BLaER1 treated with 17β-estradiol and CSF1 and Interleukin-3, amounts not matched to agents 10 nM and 100 nM (cell line): Measurements from ENCODE around the gene SMCO4.
A peak's percentile ranks its signal among the peaks of the same experiment; 100 is the strongest.

Source experiments
- H3K27ac ChIP-seq, 11 experiments: shearing (Covaris generic); formaldehyde crosslinking; 2 replicates each; pipeline ENCODE4 v1.8.1; 2022
- H3K27me3 ChIP-seq, 11 experiments: shearing (Covaris generic); formaldehyde crosslinking; 2 replicates each; pipeline ENCODE4 v1.8.1; 2022
- H3K36me3 ChIP-seq, 11 experiments: shearing (Covaris generic); formaldehyde crosslinking; 2 replicates each; pipeline ENCODE4 v1.8.1; 2022
- H3K4me1 ChIP-seq, 10 experiments: shearing (Covaris generic); formaldehyde crosslinking; 2 replicates each; pipeline ENCODE4 v1.8.1; 2022
- H3K4me2 ChIP-seq, 11 experiments: shearing (Covaris generic); formaldehyde crosslinking; 2 replicates each; pipeline ENCODE4 v1.8.1; 2022
- H3K4me3 ChIP-seq, 10 experiments: shearing (Covaris generic); formaldehyde crosslinking; 2 replicates each; pipeline ENCODE4 v1.8.1; 2022
- H3K9ac ChIP-seq, 11 experiments: shearing (Covaris generic); formaldehyde crosslinking; 2 replicates each; pipeline ENCODE4 v1.8.1; 2022
- H3K9me3 ChIP-seq, 11 experiments: shearing (Covaris generic); formaldehyde crosslinking; replicated peaks in 1 of 11; 2 replicates each; pipeline ENCODE4 v1.8.1; 2022
- H4K20me1 ChIP-seq, 11 experiments: shearing (Covaris generic); formaldehyde crosslinking; 2 replicates each; pipeline ENCODE4 v1.8.1; 2022
- Cebpa-rat ChIP-seq, 11 experiments: shearing (Covaris generic); IDR thresholded peaks; 2 replicates each; pipeline ENCODE4 v1.8.1; 2022

Gene SMCO4

DNA sequence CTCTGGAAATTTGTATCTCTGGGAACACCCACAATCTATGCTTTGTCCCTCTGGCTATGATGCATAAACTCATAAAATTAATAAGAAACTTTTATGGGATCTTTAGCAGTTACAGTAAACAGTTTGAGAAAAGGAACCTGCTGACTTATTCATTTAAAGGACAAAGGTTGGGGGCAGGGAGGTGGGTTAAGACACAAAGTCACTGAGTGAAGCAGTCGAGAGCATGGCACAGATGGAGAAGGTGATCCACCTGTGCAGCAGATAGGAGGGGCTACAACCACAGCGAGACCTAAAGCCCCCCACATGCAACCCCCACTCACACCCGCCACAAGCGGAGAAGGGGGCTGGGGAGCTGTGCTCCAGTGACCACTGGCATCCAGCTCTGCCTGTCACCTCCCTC, 45.0 kb downstream of the SMCO4 start:
- H4K20me1 ChIP-seq = no peaks in the 10 kb centered on the region
- H3K4me3 ChIP-seq = no peak overlapping the region
- no peaks in the 10 kb centered on the region for H3K27me3 ChIP-seq
- peaks cover 0 to 18% (median 0%) of the 10 kb centered on the region in 10 experiments; a peak in 4 of 20 replicates for H3K4me1 ChIP-seq
- H3K9ac ChIP-seq = no peak overlapping the region
- no peak for TF ChIP-seq Cebpa-rat (IDR thresholded peaks at IDR 0.05)
- H3K4me2 ChIP-seq = peak overlapping the region in 2 of 11 experiments; percentile 51 to 53; a peak in 4 of 22 replicates
- H3K9me3 ChIP-seq = peaks cover 0 to 5% (median 3%) of the 10 kb centered on the region in 11 experiments; a peak in 6 of 22 replicates
- no peak overlapping the region for H3K27ac ChIP-seq
- H3K36me3 ChIP-seq = peaks cover 3 to 40% (median 20%) of the 10 kb centered on the region in 11 experiments; a peak in 14 of 22 replicates

DNA sequence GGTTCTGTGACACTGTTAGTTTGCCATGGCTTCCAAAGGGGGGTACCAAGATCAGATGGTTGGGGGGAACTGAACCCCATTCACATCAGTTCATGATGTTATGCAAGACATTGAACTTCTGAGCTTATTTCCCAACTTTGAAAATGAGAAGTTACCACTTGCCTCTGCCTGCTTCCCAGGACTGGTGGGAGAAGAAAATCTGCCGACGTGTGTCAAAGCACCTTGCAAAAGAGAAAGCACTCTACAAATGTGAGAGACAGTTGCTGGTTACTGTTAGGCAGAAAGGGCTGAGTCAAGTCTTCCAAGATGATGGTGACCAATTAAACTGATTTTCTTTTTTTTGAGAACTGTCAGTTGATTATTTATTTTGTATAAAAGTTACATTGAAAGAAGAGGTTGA, 45.6 kb downstream of the SMCO4 start:
- Histone ChIP-seq H3K36me3 (peaks cover 0 to 36% (median 19%) of the 10 kb centered on the region in 11 experiments; a peak in 13 of 22 replicates), H3K4me2 (peak overlapping the region in 2 of 11 experiments; percentile 51 to 53; a peak in 3 of 22 replicates), H3K4me1 (peaks cover 0 to 18% (median 0%) of the 10 kb centered on the region in 10 experiments; a peak in 4 of 20 replicates), H3K9ac (no peak overlapping the region), H3K27ac (no peak overlapping the region), H4K20me1 (no peaks in the 10 kb centered on the region; a peak in 1 of 22 replicates), H3K27me3 (no peaks in the 10 kb centered on the region), H3K4me3 (no peak overlapping the region), H3K9me3 (no peaks in the 10 kb centered on the region)
- no peak for TF ChIP-seq Cebpa-rat (IDR thresholded peaks at IDR 0.05)

DNA sequence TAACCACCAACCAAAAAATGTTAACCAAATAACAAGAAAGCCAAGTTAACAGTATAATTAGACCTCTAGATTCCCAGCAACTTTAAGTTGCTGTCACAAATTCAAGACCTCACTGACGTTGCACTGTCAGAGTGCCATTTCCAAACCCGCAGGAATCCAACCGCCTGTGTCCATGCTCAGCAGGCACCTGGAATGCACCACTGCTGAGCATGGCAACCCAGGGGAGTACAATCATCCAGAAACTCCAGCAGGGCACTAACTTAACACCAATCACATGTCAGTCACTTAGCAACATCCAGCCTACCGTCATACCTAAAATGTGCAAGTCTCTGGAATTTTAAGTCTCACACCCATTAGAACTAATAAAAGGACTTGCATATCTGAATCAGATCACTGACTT, 48.8 kb downstream of the SMCO4 start:
- peaks cover 9 to 40% (median 19%) of the 10 kb centered on the region in 11 experiments; a peak in 17 of 22 replicates for H3K36me3 ChIP-seq
- H3K4me1 ChIP-seq = peaks cover 0 to 18% (median 0%) of the 10 kb centered on the region in 10 experiments; a peak in 4 of 20 replicates
- no peak for TF ChIP-seq Cebpa-rat (IDR thresholded peaks at IDR 0.05)
- no peaks in the 10 kb centered on the region; a peak in 1 of 22 replicates for H4K20me1 ChIP-seq
- no peaks in the 10 kb centered on the region for H3K27me3 ChIP-seq
- H3K4me3 ChIP-seq = no peak overlapping the region
- H3K9ac ChIP-seq = no peak overlapping the region
- no peak overlapping the region for H3K27ac ChIP-seq
- no peaks in the 10 kb centered on the region for H3K9me3 ChIP-seq
- no peak overlapping the region for H3K4me2 ChIP-seq

DNA sequence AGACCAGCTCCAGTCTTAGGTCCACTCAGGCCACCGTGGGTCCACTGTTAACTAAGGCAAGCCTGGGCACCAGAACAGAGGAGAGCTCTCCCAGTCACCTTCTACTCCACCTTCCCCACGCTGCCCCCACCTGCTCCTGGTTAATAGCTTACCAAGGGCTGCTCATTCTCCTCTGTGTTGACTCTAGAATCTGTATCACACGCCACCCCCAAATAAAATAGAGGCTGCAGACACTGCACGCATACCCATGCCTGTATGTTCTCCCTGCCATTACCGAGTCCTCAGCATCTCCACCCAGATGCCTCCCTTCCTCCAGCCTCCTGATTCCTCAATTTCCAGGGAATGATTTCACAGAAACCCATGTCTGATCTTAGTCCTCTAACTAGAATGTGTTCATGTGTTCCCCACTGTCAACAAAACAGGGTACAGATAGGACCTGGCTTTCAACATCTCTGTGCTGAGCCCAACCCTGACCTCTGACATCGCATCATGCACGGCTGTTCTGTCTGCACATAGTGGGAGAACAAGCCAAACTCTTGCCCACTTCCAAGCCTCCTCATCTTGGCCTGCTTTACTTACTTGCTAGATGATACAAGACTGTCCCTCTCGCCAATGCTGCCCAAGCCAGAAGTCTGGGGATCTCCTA, 49.8 kb downstream of the SMCO4 start:
- Histone ChIP-seq H3K4me3 (no peak overlapping the region), H3K36me3 (peaks cover 9 to 38% (median 16%) of the 10 kb centered on the region in 11 experiments; a peak in 17 of 22 replicates), H3K27me3 (no peaks in the 10 kb centered on the region), H3K27ac (no peak overlapping the region), H3K9ac (no peak overlapping the region), H3K4me1 (peaks cover 0 to 17% (median 0%) of the 10 kb centered on the region in 10 experiments; a peak in 4 of 20 replicates), H3K4me2 (no peak overlapping the region), H4K20me1 (peaks cover 0 to 6% (median 0%) of the 10 kb centered on the region in 11 experiments; a peak in 1 of 22 replicates), H3K9me3 (no peaks in the 10 kb centered on the region)
- no peak for TF ChIP-seq Cebpa-rat (IDR thresholded peaks at IDR 0.05)

DNA sequence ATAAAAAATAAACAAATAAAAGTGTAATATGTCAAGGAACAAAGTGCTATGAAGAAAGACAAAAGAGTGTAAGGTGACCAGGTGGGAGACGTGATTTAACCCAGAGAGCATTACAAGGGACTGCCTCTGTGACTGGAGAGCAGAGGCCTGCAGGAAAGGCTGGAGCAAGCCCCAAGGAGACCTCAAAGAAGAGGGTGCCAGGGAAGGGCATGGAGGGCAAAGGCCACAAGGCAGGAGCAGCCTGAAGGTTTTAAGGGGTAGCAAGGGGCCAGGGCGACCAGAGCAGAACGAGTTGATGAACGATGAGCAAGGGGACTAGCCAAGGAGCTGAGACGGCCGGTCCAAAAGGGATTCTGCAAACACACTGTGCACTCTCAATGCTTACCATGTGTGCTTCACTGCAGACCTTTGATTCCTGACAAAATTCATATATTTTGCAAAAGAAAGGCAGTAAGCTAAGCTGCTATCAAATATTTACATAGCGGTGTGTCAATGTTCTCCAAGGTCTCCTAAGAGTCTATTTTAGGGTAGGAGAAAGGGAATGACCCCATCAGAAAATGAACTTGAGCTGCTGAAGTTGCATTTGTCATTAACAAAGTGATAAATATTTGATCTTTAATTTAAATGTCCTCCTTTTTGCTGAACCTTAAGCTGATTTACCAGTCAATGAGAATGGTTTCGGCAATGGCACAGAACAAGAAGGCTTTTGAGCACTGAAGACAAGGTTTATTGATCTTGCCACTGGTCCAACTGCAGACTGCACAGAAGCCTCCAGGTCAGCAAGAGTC, 50.5 kb downstream of the SMCO4 start:
- Histone ChIP-seq H3K27me3 (no peaks in the 10 kb centered on the region), H3K9ac (no peak overlapping the region), H3K4me1 (peaks cover 0 to 9% (median 0%) of the 10 kb centered on the region in 10 experiments; a peak in 4 of 20 replicates), H3K9me3 (no peaks in the 10 kb centered on the region), H3K4me2 (no peak overlapping the region), H4K20me1 (peaks cover 0 to 6% (median 0%) of the 10 kb centered on the region in 11 experiments; a peak in 1 of 22 replicates), H3K36me3 (peaks cover 9 to 44% (median 14%) of the 10 kb centered on the region in 11 experiments; a peak in 18 of 22 replicates), H3K4me3 (no peak overlapping the region), H3K27ac (no peak overlapping the region)
- TF ChIP-seq Cebpa-rat (IDR thresholded peaks at IDR 0.05) = no peak

DNA sequence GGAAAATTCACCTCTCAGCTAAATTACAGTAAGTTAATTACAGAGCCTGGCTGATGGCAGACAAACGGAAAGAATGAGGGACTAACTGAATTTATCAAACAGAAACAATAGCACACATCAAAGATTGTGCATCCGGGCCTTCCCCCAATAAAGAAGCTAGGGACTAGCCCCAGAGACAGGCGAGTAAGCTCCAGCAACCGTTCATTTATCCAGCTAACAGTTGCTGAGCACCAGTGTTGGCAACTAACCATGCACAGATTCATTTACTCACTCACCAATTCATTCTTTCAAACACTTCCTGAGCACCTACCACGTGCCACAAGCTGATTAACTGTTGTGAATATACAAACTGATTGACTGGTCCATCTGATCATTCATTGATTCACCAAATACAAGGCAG, 51.2 kb downstream of the SMCO4 start:
- Histone ChIP-seq H3K4me2 (no peak overlapping the region), H4K20me1 (peaks cover 0 to 6% (median 0%) of the 10 kb centered on the region in 11 experiments; a peak in 1 of 22 replicates), H3K36me3 (peaks cover 9 to 46% (median 14%) of the 10 kb centered on the region in 11 experiments; a peak in 18 of 22 replicates), H3K9me3 (no peaks in the 10 kb centered on the region), H3K27me3 (no peaks in the 10 kb centered on the region), H3K4me3 (no peak overlapping the region), H3K9ac (no peak overlapping the region), H3K27ac (no peak overlapping the region), H3K4me1 (peaks cover 0 to 3% (median 0%) of the 10 kb centered on the region in 10 experiments; a peak in 4 of 20 replicates)
- no peak for TF ChIP-seq Cebpa-rat (IDR thresholded peaks at IDR 0.05)

DNA sequence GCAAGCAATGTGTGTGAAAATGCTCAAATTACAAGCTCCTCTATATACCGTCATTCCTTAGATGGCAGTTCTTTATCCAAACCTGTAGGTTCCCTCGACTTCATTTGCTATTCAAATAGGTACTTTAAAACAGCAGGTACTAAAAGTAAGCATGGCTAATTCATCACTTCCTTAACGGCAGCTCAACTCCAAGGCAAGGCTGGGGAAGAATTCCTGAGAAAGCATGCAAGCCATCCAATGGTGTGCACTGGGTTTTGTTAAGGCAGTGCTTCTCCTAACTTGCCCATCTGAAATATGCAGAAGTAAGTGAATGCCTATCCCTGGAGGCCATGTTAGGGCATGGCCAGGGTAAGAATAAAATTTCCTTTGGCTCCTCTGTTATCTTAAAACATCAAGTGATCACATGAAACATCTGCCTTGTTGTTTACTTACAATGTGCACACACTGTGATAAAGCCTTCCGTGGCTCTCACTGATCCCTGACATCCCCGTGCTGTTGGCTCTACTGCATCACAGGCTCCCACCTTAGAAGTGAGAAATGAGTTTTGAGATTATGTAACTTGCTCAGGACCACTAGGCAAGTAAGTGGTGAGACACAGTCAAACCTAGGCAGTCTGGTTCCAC, 52.1 kb downstream of the SMCO4 start:
- no peak overlapping the region for H3K4me3 ChIP-seq
- H3K27me3 ChIP-seq = no peaks in the 10 kb centered on the region
- H3K4me1 ChIP-seq = no peaks in the 10 kb centered on the region
- H3K9ac ChIP-seq = no peak overlapping the region
- peaks cover 0 to 6% (median 0%) of the 10 kb centered on the region in 11 experiments; a peak in 1 of 22 replicates for H4K20me1 ChIP-seq
- no peak overlapping the region for H3K27ac ChIP-seq
- H3K9me3 ChIP-seq = no peaks in the 10 kb centered on the region
- TF ChIP-seq Cebpa-rat (IDR thresholded peaks at IDR 0.05) = no peak
- H3K4me2 ChIP-seq = no peak overlapping the region
- peaks cover 9 to 41% (median 13%) of the 10 kb centered on the region in 11 experiments; a peak in 17 of 22 replicates for H3K36me3 ChIP-seq

DNA sequence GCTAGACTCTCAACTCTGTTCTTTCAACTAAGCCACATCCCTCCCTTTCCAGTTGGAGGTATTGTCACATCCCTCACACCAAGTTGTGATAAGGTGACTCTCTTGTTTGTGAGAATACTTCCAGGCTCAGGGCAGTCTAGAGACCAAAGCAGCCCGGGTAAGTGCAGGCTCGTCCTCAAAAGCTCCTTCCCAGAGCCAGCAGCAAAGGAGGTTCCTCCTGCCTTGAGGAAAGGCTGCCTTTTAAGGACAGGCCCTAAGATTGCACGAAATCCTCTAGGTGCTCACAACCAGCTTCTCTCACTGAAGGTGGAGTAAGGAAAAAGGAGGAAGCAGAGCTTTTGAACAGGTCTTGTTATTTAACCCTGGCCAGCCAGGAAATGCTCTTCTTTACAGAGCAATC, 53.4 kb downstream of the SMCO4 start:
- H3K27ac ChIP-seq = no peak overlapping the region
- no peak overlapping the region for H3K4me2 ChIP-seq
- peaks cover 0 to 6% (median 0%) of the 10 kb centered on the region in 11 experiments; a peak in 1 of 22 replicates for H4K20me1 ChIP-seq
- H3K4me1 ChIP-seq = no peaks in the 10 kb centered on the region
- TF ChIP-seq Cebpa-rat (IDR thresholded peaks at IDR 0.05) = no peak
- H3K9me3 ChIP-seq = no peaks in the 10 kb centered on the region
- H3K9ac ChIP-seq = no peak overlapping the region
- no peaks in the 10 kb centered on the region for H3K27me3 ChIP-seq
- H3K36me3 ChIP-seq = peaks cover 5 to 38% (median 15%) of the 10 kb centered on the region in 11 experiments; a peak in 11 of 22 replicates
- no peak overlapping the region for H3K4me3 ChIP-seq
